SK-N-DZ (cell line): ENCODE results near the gene SPATA45. TPM values are rescaled to one million over a fixed set of nuclear protein-coding genes. Genes with fewer than 3 reads are reported as not detected.
"Not testable (repeated sequence)": the region's sequence is repeated elsewhere in the genome, so short reads cannot be mapped to it uniquely, and the experiment has no call there.

Experiments used
- DNase-seq: peaks from one replicate; pipeline ENCODE4 v3.0.0-alpha.2; 2015; ENCODE audit warnings: low spot score
- polyA plus RNA-seq, 2 experiments: library from polyadenylated mRNA; depleted of rRNA; stranded (reverse); fragments of >200 nt; gene quantifications; 2 replicates each; pipeline ENCODE4 v1.2.3, GENCODE V29; 2014

SPATA45 gene
- polyA plus RNA-seq (2014; cell fraction: cytosol; rRNA removed), result not detected in 2 replicates
- polyA plus RNA-seq (2014; cell fraction: nucleus; rRNA removed), result not detected in 2 replicates

GRCh38 chr1:212847549-212847948 is at the start of gene SPATA45:
SPATA45 (minus strand) TSS chr1:212847649; CDS start chr1:212836149, 11,500 bp downstream.
- no peak for DNase-seq

- no peak for DNase-seq
Measured at GRCh38 chr1:212892108-212892507, 44.7 kb upstream of the SPATA45 start.

GRCh38 chr1:212884592-212884991 is 37.1 kb upstream of the SPATA45 start:
- DNase-seq, result no peak

GRCh38 chr1:212879947-212880690 is 32.7 kb upstream of the SPATA45 start:
- DNase-seq, result no peak

- DNase-seq, result no peak
Measured at GRCh38 chr1:212878418-212878817, 31.0 kb upstream of the SPATA45 start.

- no peak for DNase-seq
Measured at GRCh38 chr1:212873518-212873917, 26.1 kb upstream of the SPATA45 start.

GRCh38 chr1:212871976-212872375 is 24.5 kb upstream of the SPATA45 start:
- no peak for DNase-seq

- no peak for DNase-seq
Measured at GRCh38 chr1:212867192-212867591, 19.7 kb upstream of the SPATA45 start.

- DNase-seq, result no peak
Measured at GRCh38 chr1:212864201-212864600, 16.8 kb upstream of the SPATA45 start.

- DNase-seq, result not testable (repeated sequence)
Measured at GRCh38 chr1:212863345-212863744, 15.9 kb upstream of the SPATA45 start.

- no peak for DNase-seq
Measured at GRCh38 chr1:212862111-212862690, 14.8 kb upstream of the SPATA45 start.

- no peak for DNase-seq
Measured at GRCh38 chr1:212860713-212861581, 13.5 kb upstream of the SPATA45 start.

GRCh38 chr1:212858461-212859265 is 11.2 kb upstream of the SPATA45 start:
- peak; percentile 44 for DNase-seq

GRCh38 chr1:212857992-212858460 is 10.6 kb upstream of the SPATA45 start, which contains the start of gene FLVCR1:
FLVCR1 (plus strand) TSS chr1:212858275; CDS start chr1:212858453, 178 bp downstream.
- DNase-seq, result peak; percentile 97

- no peak for DNase-seq
Measured at GRCh38 chr1:212856755-212857154, 9.3 kb upstream of the SPATA45 start.

GRCh38 chr1:212853658-212854057 is 6.2 kb upstream of the SPATA45 start:
- no peak for DNase-seq

- no peak for DNase-seq
Measured at GRCh38 chr1:212852105-212852688, 4.7 kb upstream of the SPATA45 start.

GRCh38 chr1:212844521-212844920 is 2.9 kb downstream of the SPATA45 start:
- DNase-seq, result not testable (repeated sequence)

- no peak for DNase-seq
Measured at GRCh38 chr1:212838145-212838544, 9.3 kb downstream of the SPATA45 start.
